H1 (cell line): Measurements from ENCODE around the gene CX3CR1. TPM values are rescaled to one million over a fixed set of nuclear protein-coding genes. Genes with fewer than 3 reads are reported as not detected.
A peak's percentile ranks its signal among the peaks of the same experiment; 100 is the strongest.

ENCODE experiments used
- CTCF ChIA-PET: fragments of 300-600 bp; sonication (Branson Sonifier 250); formaldehyde crosslinking; loops from one replicate; lab custom pipeline; 2021; ENCODE audit not compliant: partially characterized antibody; lab: Charles Lee
- POLR2A ChIA-PET: fragments of 300-600 bp; sonication (Branson Sonifier 250); formaldehyde crosslinking; loops from one replicate; lab custom pipeline; 2021; ENCODE audit warnings: inconsistent platforms; ENCODE audit not compliant: partially characterized antibody; lab: Charles Lee
- DNase-seq, 2 experiments: peaks; one replicate each; pipeline versions ENCODE4 v3.0.0 to v3.0.0-alpha.2; 2010 to 2022; ENCODE audit warnings: low spot score in 2 of 2, low read depth in 1 of 2, mixed read lengths in 1 of 2
- FAIRE-seq: peaks from 2 replicates; lab custom pipeline; 2011; peaks lifted over from hg19 to GRCh38; lab: Jason Lieb, UNC
- H2AFZ ChIP-seq: 2 replicates; pipeline ENCODE4 v1.8.1; 2012; ENCODE audit warnings: low read length, inconsistent platforms
- H2AK5ac ChIP-seq: 2 replicates; pipeline ENCODE4 v1.6.1; 2013; ENCODE audit warnings: low read depth, low read length
- H2BK120ac ChIP-seq: replicated peaks from 2 replicates; pipeline ENCODE3; 2013; ENCODE audit warnings: low read depth, low read length, inconsistent platforms
- H2BK12ac ChIP-seq: 2 replicates; pipeline ENCODE4 v1.6.1; 2013; ENCODE audit warnings: low read depth, low read length
- H2BK15ac ChIP-seq: 2 replicates; pipeline ENCODE4 v1.6.1; 2013; ENCODE audit warnings: low read length
- H2BK20ac ChIP-seq: 2 replicates; pipeline ENCODE4 v1.6.1; 2013; ENCODE audit warnings: low read length
- H2BK5ac ChIP-seq: 2 replicates; pipeline ENCODE4 v1.6.1; 2013; ENCODE audit warnings: low read depth, low read length
- H3K14ac ChIP-seq: 2 replicates; pipeline ENCODE4 v1.6.1; 2013; ENCODE audit warnings: inconsistent platforms; ENCODE audit not compliant: insufficient read length
- H3K18ac ChIP-seq: 2 replicates; pipeline ENCODE4 v1.6.1; 2013; ENCODE audit warnings: low read length; ENCODE audit errors: extremely low read depth
- H3K23ac ChIP-seq: 2 replicates; pipeline ENCODE4 v1.6.1; 2013; ENCODE audit warnings: inconsistent platforms; ENCODE audit not compliant: insufficient read length
- H3K23me2 ChIP-seq: 2 replicates; pipeline ENCODE4 v1.6.1; 2013; ENCODE audit warnings: low read depth, low read length
- H3K27ac ChIP-seq: 2 replicates; pipeline ENCODE4 v1.6.1; 2011; ENCODE audit warnings: low read depth, low read length, inconsistent platforms
- H3K27me3 ChIP-seq, 4 experiments: replicated peaks in 1 of 4; 1 replicate in 1 of 4; 2 replicates in 3 of 4; pipeline versions ENCODE4 v1.6.1 to v1.8.1; 2011 to 2013; ENCODE audit warnings: low read length in 3 of 4, mild to moderate bottlenecking in 3 of 4, inconsistent platforms in 2 of 4, mixed read lengths in 2 of 4, moderate library complexity in 1 of 4; ENCODE audit not compliant: control insufficient read depth in 3 of 4, insufficient read depth in 3 of 4; ENCODE audit errors: extremely low read depth in 1 of 4
- H3K36me3 ChIP-seq, 4 experiments: 2 replicates each; pipeline versions ENCODE4 v1.6.1 to v1.8.1; 2011 to 2013; ENCODE audit warnings: mild to moderate bottlenecking in 4 of 4, low read length in 3 of 4, moderate library complexity in 2 of 4, control low read depth in 1 of 4, inconsistent platforms in 1 of 4; ENCODE audit not compliant: insufficient read depth in 4 of 4, control insufficient read depth in 2 of 4
- H3K4ac ChIP-seq: replicated peaks from 2 replicates; pipeline ENCODE3; 2013; ENCODE audit warnings: low read length, low read depth, mixed read lengths, inconsistent platforms; ENCODE audit not compliant: insufficient read length
- H3K4me1 ChIP-seq, 4 experiments: replicated peaks in 1 of 4; 1 replicate in 1 of 4; 2 replicates in 3 of 4; pipeline versions ENCODE4 v1.6.1 to v1.8.1; 2011 to 2013; ENCODE audit warnings: low read length in 3 of 4, inconsistent platforms in 2 of 4, mixed read lengths in 1 of 4; ENCODE audit not compliant: insufficient read depth in 4 of 4, control insufficient read depth in 3 of 4
- H3K4me2 ChIP-seq, 2 experiments: 2 replicates each; pipeline versions ENCODE4 v1.6.1 to v1.8.1; 2011 to 2013; ENCODE audit warnings: low read depth in 2 of 2, low read length in 2 of 2, control low read depth in 1 of 2, inconsistent platforms in 1 of 2, mild to moderate bottlenecking in 1 of 2; ENCODE audit not compliant: insufficient read depth in 1 of 2
- H3K4me3 ChIP-seq, 4 experiments: fragments of 200-600, 300-600 bp in 1 of 4; sonication (generic), shearing (Covaris generic), sonication (Bioruptor Twin) in 1 of 4; 2 replicates each; pipeline versions ENCODE4 v1.5.1 to v1.8.1; 2011 to 2016; ENCODE audit warnings: low read length in 4 of 4, low read depth in 3 of 4, control low read depth in 2 of 4, inconsistent platforms in 2 of 4, mild to moderate bottlenecking in 2 of 4, mixed read lengths in 1 of 4, moderate library complexity in 1 of 4; ENCODE audit not compliant: insufficient read depth in 2 of 4; ENCODE audit errors: extremely low read depth in 1 of 4
- H3K56ac ChIP-seq: replicated peaks from 2 replicates; pipeline ENCODE3; 2013; ENCODE audit warnings: low read depth, mild to moderate bottlenecking, mixed read lengths, low read length, inconsistent platforms; ENCODE audit not compliant: insufficient read length
- H3K79me1 ChIP-seq: 2 replicates; pipeline ENCODE4 v1.6.1; 2013; ENCODE audit warnings: low read depth, low read length, control low read depth
- H3K79me2 ChIP-seq, 2 experiments: 2 replicates each; pipeline versions ENCODE4 v1.6.1 to v1.8.1; 2012 to 2013; ENCODE audit warnings: low read length in 2 of 2, mild to moderate bottlenecking in 2 of 2, inconsistent platforms in 1 of 2; ENCODE audit not compliant: insufficient read depth in 2 of 2, control insufficient read depth in 1 of 2
- H3K9ac ChIP-seq, 4 experiments: replicated peaks in 1 of 4; 1 replicate in 1 of 4; 2 replicates in 3 of 4; pipeline versions ENCODE4 v1.6.1 to v1.8.1; 2011 to 2013; ENCODE audit warnings: low read depth in 3 of 4, low read length in 3 of 4, control low read depth in 2 of 4, mild to moderate bottlenecking in 2 of 4, moderate library complexity in 2 of 4, inconsistent platforms in 1 of 4; ENCODE audit errors: extremely low read depth in 1 of 4
- H3K9me3 ChIP-seq, 2 experiments: 2 replicates each; pipeline versions ENCODE4 v1.6.1 to v1.8.1; 2012 to 2013; ENCODE audit warnings: mild to moderate bottlenecking in 2 of 2, moderate library complexity in 2 of 2, control low read depth in 1 of 2, inconsistent platforms in 1 of 2, low read depth in 1 of 2, low read length in 1 of 2, mixed read lengths in 1 of 2; ENCODE audit not compliant: insufficient read depth in 2 of 2
- H4K20me1 ChIP-seq, 2 experiments: replicated peaks in 1 of 2; 2 replicates each; pipeline versions ENCODE3 to v1.8.1; 2011 to 2013; ENCODE audit warnings: inconsistent platforms in 2 of 2, low read length in 2 of 2, mild to moderate bottlenecking in 1 of 2; ENCODE audit not compliant: insufficient read depth in 2 of 2, control insufficient read depth in 1 of 2
- H4K5ac ChIP-seq: 2 replicates; pipeline ENCODE4 v1.6.1; 2013; ENCODE audit warnings: low read length, low read depth, mixed read lengths, inconsistent platforms; ENCODE audit not compliant: insufficient read length
- H4K8ac ChIP-seq: 2 replicates; pipeline ENCODE4 v1.8.0; 2013; ENCODE audit warnings: mild to moderate bottlenecking, moderate library complexity, low read length, inconsistent platforms; ENCODE audit not compliant: insufficient read depth; ENCODE audit errors: extremely low read depth
- H4K91ac ChIP-seq: replicated peaks from 2 replicates; pipeline ENCODE3; 2013; ENCODE audit warnings: low read length, mixed read lengths, inconsistent platforms; ENCODE audit not compliant: insufficient read length
- BACH1 ChIP-seq: IDR thresholded peaks from 2 replicates; pipeline ENCODE4 v1.6.1; 2012; ENCODE audit warnings: low read length, improper control_type of control experiment
- FOSL1 ChIP-seq: IDR thresholded peaks from 2 replicates; pipeline ENCODE4 v1.6.1; 2011; ENCODE audit warnings: mild to moderate bottlenecking, low read depth, low read length, moderate library complexity; ENCODE audit not compliant: insufficient read depth
- GABPA ChIP-seq: IDR thresholded peaks from 2 replicates; pipeline ENCODE4 v1.6.1; 2011; ENCODE audit warnings: mild to moderate bottlenecking, low read length, moderate library complexity, borderline replicate concordance; ENCODE audit not compliant: insufficient read depth
- KDM5A ChIP-seq: fragments of 200-600 bp; IDR thresholded peaks from 2 replicates; pipeline ENCODE4 v1.7.1; 2012; ENCODE audit warnings: mild to moderate bottlenecking, low read length, inconsistent platforms, mixed read lengths
- RNF2 ChIP-seq: fragments of 200-900, 300-1000 bp; sonication (generic); IDR thresholded peaks from 2 replicates; pipeline ENCODE4 v1.7.1; 2016; ENCODE audit warnings: borderline replicate concordance, low read depth, mild to moderate bottlenecking, antibody characterized with exemption, low read length; ENCODE audit not compliant: poor library complexity, severe bottlenecking; ENCODE audit errors: missing control alignments
- SP1 ChIP-seq: IDR thresholded peaks from 2 replicates; pipeline ENCODE4 v1.6.1; 2011; ENCODE audit warnings: low read depth, low read length
- WGBS, 2 experiments: shearing (Covaris generic) in 1 of 2; methylation state at CpG; one replicate each; pipeline versions ENCODE4 v1.1.6 to v1.1.7; 2013 to 2015; ENCODE audit warnings: low lambda C conversion rate in 2 of 2, mixed read lengths in 2 of 2, inconsistent platforms in 1 of 2, low coverage in 1 of 2, missing lambda C conversion rate in 1 of 2; ENCODE audit not compliant: insufficient replicate concordance in 2 of 2, insufficient coverage in 1 of 2, insufficient read length in 1 of 2; ENCODE audit errors: extremely low coverage in 1 of 2, missing lambda C conversion rate in 1 of 2; 5-methylcytosine and 5-hydroxymethylcytosine counted together
- polyA plus RNA-seq, 7 experiments: library from polyadenylated mRNA; depleted of rRNA in 3 of 7; stranded (reverse) in 5 of 7; unstranded in 2 of 7; fragments of >200 nt in 5 of 7; fragments of 200-250 nt in 2 of 7; gene quantifications; 1 replicate in 5 of 7; 2 replicates in 1 of 7; 4 replicates in 1 of 7; pipeline versions ENCODE4 v1.2.1 to v1.2.3, GENCODE V29; 2011 to 2013; ENCODE audit warnings: missing spikeins in 2 of 7, mixed read lengths in 2 of 7
- total RNA-seq: library from RNA; stranded (reverse); fragmentation: NEBNext Ultra II Directional; extraction: Animal tissue kit (Norgen Biotek cat#: 25700); gene quantifications from 2 replicates; pipeline ENCODE4 v1.2.1, GENCODE V29; 2021

Gene CX3CR1
- total and polyA plus RNA-seq, 2 of the 8 experiments (the other 6 are each of a cell fraction or from before 2014, with no cell fraction given), result 0.08 TPM; not detected in 1

DNA sequence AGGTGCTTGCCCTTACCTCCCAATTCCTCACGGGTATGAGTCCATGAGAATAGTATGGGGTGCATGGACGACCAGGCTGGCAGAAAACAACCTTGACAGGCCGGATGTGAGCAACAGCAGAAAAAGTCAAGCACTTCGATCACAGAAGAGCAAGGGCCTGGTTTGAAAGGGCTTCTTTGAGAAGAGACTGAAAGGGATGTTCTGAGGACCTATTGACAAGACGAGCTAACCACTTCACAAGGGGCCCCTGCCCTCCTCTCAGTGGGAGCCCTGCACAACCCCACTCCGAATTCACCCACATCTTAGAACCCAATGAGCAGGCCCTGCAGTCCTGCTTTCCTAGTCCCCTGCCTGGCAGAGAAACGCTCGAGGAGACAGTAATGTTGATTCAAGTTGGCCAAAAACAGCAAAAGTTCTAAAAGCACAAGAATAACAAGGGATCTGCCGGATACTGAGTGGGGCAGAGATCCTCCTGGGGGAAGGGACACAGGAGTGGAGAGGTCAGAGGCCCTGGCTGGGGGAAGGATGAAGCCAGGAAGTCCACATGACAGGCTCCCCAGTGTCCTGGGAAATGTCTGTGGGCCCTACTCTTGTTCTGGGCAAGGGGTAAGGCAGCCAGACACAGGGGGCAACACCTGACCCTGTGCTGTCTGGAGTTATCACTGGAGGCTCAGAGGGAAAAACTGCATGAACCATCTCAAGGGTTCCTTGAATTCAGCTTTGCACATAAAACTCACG is 14.8 kb upstream of the CX3CR1 start:
- H3K9ac ChIP-seq, result no peak overlapping the region
- no peak overlapping the region for H2BK12ac ChIP-seq
- no peaks in the 10 kb centered on the region for H3K79me1 ChIP-seq
- no peak overlapping the region for H4K5ac ChIP-seq
- no peak overlapping the region for H4K91ac ChIP-seq
- H2AFZ ChIP-seq, result 0 out of 2 replicates have a peak overlapping the region, but pooled peaks have one; percentile 30
- FAIRE-seq (no peak), DNase-seq (no peak)
- no peak overlapping the region for H3K14ac ChIP-seq
- H3K79me2 ChIP-seq, result no peaks in the 10 kb centered on the region
- no peaks in the 10 kb centered on the region for H3K23me2 ChIP-seq
- H3K23ac ChIP-seq, result no peak overlapping the region
- TF ChIP-seq RNF2 (no peak), FOSL1 (no peak), KDM5A (no peak), SP1 (no peak), BACH1 (no peak), GABPA (no peak)
- no peaks in the 10 kb centered on the region for H3K36me3 ChIP-seq
- H3K27me3 ChIP-seq, result no peaks in the 10 kb centered on the region; a peak in 1 of 7 replicates
- ChIA-PET POLR2A (no interaction called here), CTCF (interaction anchor here (0.6 to 30.1 kb wide), 10 partner anchors 11 to 184 kb away, joined by 3 to 767 read pairs (median 30); partner anchors contain the start of gene XIRP1)
- H3K4me1 ChIP-seq, result no peaks in the 10 kb centered on the region; a peak in 2 of 7 replicates
- peak overlapping the region; percentile 16 for H3K4ac ChIP-seq
- 76% methylated on average over 9 of the region's 10 CpGs; no CpG with 5 or more reads in 1 of the 2 experiments for WGBS, 2 experiments
- no peak overlapping the region for H2AK5ac ChIP-seq
- no peak overlapping the region for H3K56ac ChIP-seq
- no peak overlapping the region for H3K18ac ChIP-seq
- H2BK20ac ChIP-seq, result no peak overlapping the region
- 0 out of 2 replicates have a peak overlapping the region, but pooled peaks have one; percentile 18 for H2BK15ac ChIP-seq
- no peaks in the 10 kb centered on the region; a peak in 1 of 4 replicates for H3K9me3 ChIP-seq
- H3K4me2 ChIP-seq, result no peak overlapping the region
- H4K20me1 ChIP-seq, result no peaks in the 10 kb centered on the region
- H2BK120ac ChIP-seq, result no peak overlapping the region
- H2BK5ac ChIP-seq, result no peak overlapping the region
- H3K27ac ChIP-seq, result no peak overlapping the region
- H4K8ac ChIP-seq, result no peak overlapping the region
- H3K4me3 ChIP-seq, result no peak overlapping the region
